ENCODE data around the gene FYN. TPM values are rescaled to one million over a fixed set of nuclear protein-coding genes. Genes with fewer than 3 reads are reported as not detected.

The FYN gene
- total RNA-seq, 1 experiment from 2014 or later, result 18.5 TPM

- Histone ChIP-seq H3K36me3 (ENCODE audit: control insufficient read depth in 1 of 2, insufficient read depth in 2 of 2, low read length in 2 of 2) (no peaks in the 10 kb centered on the region), H3K4me2 (ENCODE audit: low read length) (no peak overlapping the region), H3K4me1 (ENCODE audit: control insufficient read depth in 1 of 2, insufficient read depth in 2 of 2, low read length in 2 of 2) (no peaks in the 10 kb centered on the region), H3K79me2 (ENCODE audit: insufficient read depth, low read length) (no peaks in the 10 kb centered on the region), H3K4me3 (replicated peaks in 1 of 2; ENCODE audit: low read depth in 1 of 2, low read length in 2 of 2) (no peak overlapping the region), H3K27ac (ENCODE audit: low read depth, low read length) (no peak overlapping the region), H3K27me3 (ENCODE audit: insufficient read depth, low read length) (no peaks in the 10 kb centered on the region), H3K9ac (ENCODE audit: low read length) (no peak overlapping the region), H3K9me3 (ENCODE audit: control insufficient read depth in 1 of 2, insufficient read depth in 1 of 2, low read depth in 1 of 2, low read length in 2 of 2) (no peaks in the 10 kb centered on the region), H2AFZ (ENCODE audit: low read depth, low read length, poor library complexity, severe bottlenecking) (no peak overlapping the region), H3K9me2 (ENCODE audit: insufficient read depth) (no peaks in the 10 kb centered on the region), H4K20me1 (ENCODE audit: insufficient read depth) (no peaks in the 10 kb centered on the region)
- DNase-seq (ENCODE audit: low read depth, low spot score) (no peak), ATAC-seq (no peak)
- no TSS peak for BruUV-seq (replicated peaks)
- POLR2A ChIA-PET, result interaction anchor here (0.6 kb wide), 1 partner anchor 180 kb away, joined by 3 read pairs; the partner anchor contains the start of gene REV3L
- intact Hi-C loops (cut with micrococcal nuclease), result no loop called here
- CTCF ChIA-PET, result no interaction called here
- TF ChIP-seq ELF1 (IDR thresholded peaks at IDR 0.05; ENCODE audit: borderline replicate concordance, low read depth) (no peak), EGR1 (IDR thresholded peaks at IDR 0.05; ENCODE audit: low read depth) (no peak), TCF7L2 (IDR thresholded peaks at IDR 0.05; ENCODE audit: borderline replicate concordance, extremely low read depth, insufficient read depth, insufficient read length) (no peak), FOSL1 (IDR thresholded peaks at IDR 0.05; ENCODE audit: low read depth) (no peak), YY1 (IDR thresholded peaks at IDR 0.05; ENCODE audit: extremely low read depth, insufficient replicate concordance, low read depth, low read length) (no peak), CEBPB (IDR thresholded peaks at IDR 0.05; ENCODE audit: low read depth) (no peak), EZH2phosphoT487 (IDR thresholded peaks at IDR 0.05; ENCODE audit: borderline replicate concordance) (no peak), POLR2AphosphoS5 (IDR thresholded peaks at IDR 0.05; ENCODE audit: low read depth, low read length) (no peak), SRF (IDR thresholded peaks at IDR 0.05; ENCODE audit: low read depth) (no peak), ZFX (IDR thresholded peaks at IDR 0.05) (no peak), ZNF274 (IDR thresholded peaks at IDR 0.05; ENCODE audit: low read depth, low read length) (no peak), CBX3 (IDR thresholded peaks at IDR 0.05; ENCODE audit: low read depth) (no peak), POLR2A (IDR thresholded peaks at IDR 0.05; ENCODE audit: borderline replicate concordance, extremely low read depth, insufficient read depth, insufficient read length) (no peak)
- TF ChIP-seq, protein P1, sequence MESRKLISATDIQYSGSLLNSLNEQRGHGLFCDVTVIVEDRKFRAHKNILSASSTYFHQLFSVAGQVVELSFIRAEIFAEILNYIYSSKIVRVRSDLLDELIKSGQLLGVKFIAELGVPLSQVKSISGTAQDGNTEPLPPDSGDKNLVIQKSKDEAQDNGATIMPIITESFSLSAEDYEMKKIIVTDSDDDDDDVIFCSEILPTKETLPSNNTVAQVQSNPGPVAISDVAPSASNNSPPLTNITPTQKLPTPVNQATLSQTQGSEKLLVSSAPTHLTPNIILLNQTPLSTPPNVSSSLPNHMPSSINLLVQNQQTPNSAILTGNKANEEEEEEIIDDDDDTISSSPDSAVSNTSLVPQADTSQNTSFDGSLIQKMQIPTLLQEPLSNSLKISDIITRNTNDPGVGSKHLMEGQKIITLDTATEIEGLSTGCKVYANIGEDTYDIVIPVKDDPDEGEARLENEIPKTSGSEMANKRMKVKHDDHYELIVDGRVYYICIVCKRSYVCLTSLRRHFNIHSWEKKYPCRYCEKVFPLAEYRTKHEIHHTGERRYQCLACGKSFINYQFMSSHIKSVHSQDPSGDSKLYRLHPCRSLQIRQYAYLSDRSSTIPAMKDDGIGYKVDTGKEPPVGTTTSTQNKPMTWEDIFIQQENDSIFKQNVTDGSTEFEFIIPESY (IDR thresholded peaks at IDR 0.05; ENCODE audit: extremely low read depth, insufficient replicate concordance, low read length), result no peak
- TF ChIP-seq, protein P2, sequence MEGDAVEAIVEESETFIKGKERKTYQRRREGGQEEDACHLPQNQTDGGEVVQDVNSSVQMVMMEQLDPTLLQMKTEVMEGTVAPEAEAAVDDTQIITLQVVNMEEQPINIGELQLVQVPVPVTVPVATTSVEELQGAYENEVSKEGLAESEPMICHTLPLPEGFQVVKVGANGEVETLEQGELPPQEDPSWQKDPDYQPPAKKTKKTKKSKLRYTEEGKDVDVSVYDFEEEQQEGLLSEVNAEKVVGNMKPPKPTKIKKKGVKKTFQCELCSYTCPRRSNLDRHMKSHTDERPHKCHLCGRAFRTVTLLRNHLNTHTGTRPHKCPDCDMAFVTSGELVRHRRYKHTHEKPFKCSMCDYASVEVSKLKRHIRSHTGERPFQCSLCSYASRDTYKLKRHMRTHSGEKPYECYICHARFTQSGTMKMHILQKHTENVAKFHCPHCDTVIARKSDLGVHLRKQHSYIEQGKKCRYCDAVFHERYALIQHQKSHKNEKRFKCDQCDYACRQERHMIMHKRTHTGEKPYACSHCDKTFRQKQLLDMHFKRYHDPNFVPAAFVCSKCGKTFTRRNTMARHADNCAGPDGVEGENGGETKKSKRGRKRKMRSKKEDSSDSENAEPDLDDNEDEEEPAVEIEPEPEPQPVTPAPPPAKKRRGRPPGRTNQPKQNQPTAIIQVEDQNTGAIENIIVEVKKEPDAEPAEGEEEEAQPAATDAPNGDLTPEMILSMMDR (IDR thresholded peaks at IDR 0.05 in 2 of 3, conservative IDR thresholded peaks at IDR 0.05 in 1 of 3; ENCODE audit: borderline replicate concordance in 1 of 3, insufficient read depth in 1 of 3, low read depth in 2 of 3, low read length in 2 of 3), result no peak
- TF ChIP-seq, protein P3, sequence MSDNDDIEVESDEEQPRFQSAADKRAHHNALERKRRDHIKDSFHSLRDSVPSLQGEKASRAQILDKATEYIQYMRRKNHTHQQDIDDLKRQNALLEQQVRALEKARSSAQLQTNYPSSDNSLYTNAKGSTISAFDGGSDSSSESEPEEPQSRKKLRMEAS (IDR thresholded peaks at IDR 0.05), result no peak
- TF ChIP-seq, protein P4, sequence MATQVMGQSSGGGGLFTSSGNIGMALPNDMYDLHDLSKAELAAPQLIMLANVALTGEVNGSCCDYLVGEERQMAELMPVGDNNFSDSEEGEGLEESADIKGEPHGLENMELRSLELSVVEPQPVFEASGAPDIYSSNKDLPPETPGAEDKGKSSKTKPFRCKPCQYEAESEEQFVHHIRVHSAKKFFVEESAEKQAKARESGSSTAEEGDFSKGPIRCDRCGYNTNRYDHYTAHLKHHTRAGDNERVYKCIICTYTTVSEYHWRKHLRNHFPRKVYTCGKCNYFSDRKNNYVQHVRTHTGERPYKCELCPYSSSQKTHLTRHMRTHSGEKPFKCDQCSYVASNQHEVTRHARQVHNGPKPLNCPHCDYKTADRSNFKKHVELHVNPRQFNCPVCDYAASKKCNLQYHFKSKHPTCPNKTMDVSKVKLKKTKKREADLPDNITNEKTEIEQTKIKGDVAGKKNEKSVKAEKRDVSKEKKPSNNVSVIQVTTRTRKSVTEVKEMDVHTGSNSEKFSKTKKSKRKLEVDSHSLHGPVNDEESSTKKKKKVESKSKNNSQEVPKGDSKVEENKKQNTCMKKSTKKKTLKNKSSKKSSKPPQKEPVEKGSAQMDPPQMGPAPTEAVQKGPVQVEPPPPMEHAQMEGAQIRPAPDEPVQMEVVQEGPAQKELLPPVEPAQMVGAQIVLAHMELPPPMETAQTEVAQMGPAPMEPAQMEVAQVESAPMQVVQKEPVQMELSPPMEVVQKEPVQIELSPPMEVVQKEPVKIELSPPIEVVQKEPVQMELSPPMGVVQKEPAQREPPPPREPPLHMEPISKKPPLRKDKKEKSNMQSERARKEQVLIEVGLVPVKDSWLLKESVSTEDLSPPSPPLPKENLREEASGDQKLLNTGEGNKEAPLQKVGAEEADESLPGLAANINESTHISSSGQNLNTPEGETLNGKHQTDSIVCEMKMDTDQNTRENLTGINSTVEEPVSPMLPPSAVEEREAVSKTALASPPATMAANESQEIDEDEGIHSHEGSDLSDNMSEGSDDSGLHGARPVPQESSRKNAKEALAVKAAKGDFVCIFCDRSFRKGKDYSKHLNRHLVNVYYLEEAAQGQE (IDR thresholded peaks at IDR 0.05; ENCODE audit: low read depth), result no peak
- TF ChIP-seq, protein P5, sequence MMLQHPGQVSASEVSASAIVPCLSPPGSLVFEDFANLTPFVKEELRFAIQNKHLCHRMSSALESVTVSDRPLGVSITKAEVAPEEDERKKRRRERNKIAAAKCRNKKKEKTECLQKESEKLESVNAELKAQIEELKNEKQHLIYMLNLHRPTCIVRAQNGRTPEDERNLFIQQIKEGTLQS (IDR thresholded peaks at IDR 0.05), result no peak
- RAD21 ChIA-PET (ENCODE audit: low non-redundant PET in 1 of 2, low total read pairs in 2 of 2, uncharacterized antibody in 2 of 2, unreplicated experiment in 2 of 2), result no interaction called here
These were observed 210.3 kb downstream of the FYN start for GRCh38 chr6:111662794-111663593.
